Measurements from ENCODE around the gene GRIN2C.

GRIN2C gene

DNA sequence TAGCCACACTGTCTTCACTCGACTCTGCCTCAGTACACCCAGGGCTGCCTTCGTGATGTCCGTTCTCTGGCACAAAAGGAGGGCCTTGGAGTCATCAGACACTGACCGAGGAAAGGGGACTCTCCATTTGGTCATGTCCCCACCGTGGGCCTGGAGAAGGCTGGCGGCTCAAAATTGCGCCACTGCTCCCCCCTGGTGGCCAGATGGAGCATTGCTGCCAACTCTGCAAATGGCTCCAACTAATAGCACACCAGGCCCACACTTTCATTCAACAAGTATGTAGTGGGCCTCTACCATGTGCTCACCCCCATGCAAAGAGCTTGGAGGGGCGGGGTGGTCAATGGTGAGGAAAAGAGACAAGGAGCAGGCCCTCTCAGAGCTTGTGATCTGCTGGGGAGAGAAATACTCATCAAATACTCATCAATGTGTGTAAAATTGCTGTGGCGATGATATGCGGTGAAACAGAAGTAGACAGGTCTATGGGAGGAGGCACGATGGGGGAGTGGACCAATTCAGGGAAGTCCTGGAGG, 5.2 kb upstream of the GRIN2C start:
- no peak overlapping the region for H3K27ac ChIP-seq
- TF ChIP-seq, protein P1, sequence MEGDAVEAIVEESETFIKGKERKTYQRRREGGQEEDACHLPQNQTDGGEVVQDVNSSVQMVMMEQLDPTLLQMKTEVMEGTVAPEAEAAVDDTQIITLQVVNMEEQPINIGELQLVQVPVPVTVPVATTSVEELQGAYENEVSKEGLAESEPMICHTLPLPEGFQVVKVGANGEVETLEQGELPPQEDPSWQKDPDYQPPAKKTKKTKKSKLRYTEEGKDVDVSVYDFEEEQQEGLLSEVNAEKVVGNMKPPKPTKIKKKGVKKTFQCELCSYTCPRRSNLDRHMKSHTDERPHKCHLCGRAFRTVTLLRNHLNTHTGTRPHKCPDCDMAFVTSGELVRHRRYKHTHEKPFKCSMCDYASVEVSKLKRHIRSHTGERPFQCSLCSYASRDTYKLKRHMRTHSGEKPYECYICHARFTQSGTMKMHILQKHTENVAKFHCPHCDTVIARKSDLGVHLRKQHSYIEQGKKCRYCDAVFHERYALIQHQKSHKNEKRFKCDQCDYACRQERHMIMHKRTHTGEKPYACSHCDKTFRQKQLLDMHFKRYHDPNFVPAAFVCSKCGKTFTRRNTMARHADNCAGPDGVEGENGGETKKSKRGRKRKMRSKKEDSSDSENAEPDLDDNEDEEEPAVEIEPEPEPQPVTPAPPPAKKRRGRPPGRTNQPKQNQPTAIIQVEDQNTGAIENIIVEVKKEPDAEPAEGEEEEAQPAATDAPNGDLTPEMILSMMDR (conservative IDR thresholded peaks at IDR 0.05) = peak; percentile 93

GRCh38 chr17:74864297-74864865, 4.7 kb upstream of the GRIN2C start:
- no peak overlapping the region for H3K27ac ChIP-seq
- TF ChIP-seq, protein P1 (conservative IDR thresholded peaks at IDR 0.05) = no peak

- no peak overlapping the region for H3K27ac ChIP-seq
- TF ChIP-seq, protein P1 (conservative IDR thresholded peaks at IDR 0.05) = no peak
Measured at GRCh38 chr17:74863420-74864296, 4.0 kb upstream of the GRIN2C start.

GRCh38 chr17:74862919-74863318, 3.2 kb upstream of the GRIN2C start:
- H3K27ac ChIP-seq = no peak overlapping the region
- TF ChIP-seq, protein P1 (conservative IDR thresholded peaks at IDR 0.05) = no peak

DNA sequence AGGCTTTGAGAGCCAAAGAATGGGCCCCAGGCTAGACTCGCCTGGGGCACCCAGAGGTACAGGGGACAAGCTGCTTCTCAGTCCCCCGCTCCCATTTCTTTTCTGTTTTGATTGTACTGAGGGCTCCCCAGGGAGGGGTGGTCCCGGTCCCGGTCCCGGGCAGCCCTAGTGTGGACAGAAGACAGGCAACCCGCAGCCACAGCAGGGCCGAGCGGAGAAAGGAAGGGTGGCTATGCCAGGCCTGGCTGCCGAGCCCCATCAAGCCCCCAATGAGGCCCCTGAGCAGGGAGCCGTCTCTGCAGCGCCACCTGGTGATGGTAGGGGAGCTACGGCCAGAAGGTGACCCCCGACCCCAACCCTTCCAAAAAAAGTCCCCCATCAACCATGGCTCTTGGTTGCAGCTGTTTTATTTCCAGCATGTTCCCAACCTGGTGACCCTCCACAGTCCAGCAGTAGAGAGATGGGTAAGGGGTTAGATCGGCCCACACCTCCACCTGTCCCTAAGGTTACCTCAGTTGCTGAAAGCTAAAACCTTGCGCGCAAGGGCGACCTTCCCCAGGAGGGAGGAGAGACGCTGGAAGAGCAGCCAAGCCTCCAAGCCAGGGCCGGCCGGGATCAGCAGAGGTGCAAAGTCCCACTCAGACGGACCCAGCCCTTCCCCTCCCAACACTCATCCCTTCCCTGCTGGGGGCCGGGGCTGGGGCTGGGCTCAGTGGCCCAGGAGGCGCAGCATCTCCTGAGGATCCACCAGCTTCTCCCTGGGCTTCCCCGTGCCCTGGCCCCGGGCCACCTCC, 2.6 kb upstream of the GRIN2C start:
- no peak overlapping the region for H3K27ac ChIP-seq
- TF ChIP-seq, protein P1 (conservative IDR thresholded peaks at IDR 0.05) = peak; percentile 76

GRCh38 chr17:74861662-74862107, 2.0 kb upstream of the GRIN2C start:
- TF ChIP-seq, protein P1 (conservative IDR thresholded peaks at IDR 0.05) = no peak
- H3K27ac ChIP-seq = no peak overlapping the region
